Embryonic facial prominence (tissue), 1 donor: ENCODE results near the gene ANO1.

Experiments
- DNase-seq: peaks from one replicate; pipeline ENCODE4 v3.0.0-alpha.2; 2016; ENCODE audit errors: extremely low spot score

ANO1 gene

GRCh38 chr11:70095541-70096252 is 17.6 kb downstream of the ANO1 start:
- DNase-seq, result no peak

GRCh38 chr11:70097783-70098563 is 19.9 kb downstream of the ANO1 start:
- DNase-seq, result no peak

- no peak for DNase-seq
These were observed 20.8 kb downstream of the ANO1 start for GRCh38 chr11:70098936-70099335.

GRCh38 chr11:70099578-70100279 is 21.6 kb downstream of the ANO1 start:
- no peak for DNase-seq

GRCh38 chr11:70100280-70100603 is 22.1 kb downstream of the ANO1 start:
- no peak for DNase-seq

- no peak for DNase-seq
These were observed 22.7 kb downstream of the ANO1 start for GRCh38 chr11:70100791-70101190.

- DNase-seq, result no peak
These were observed 25.3 kb downstream of the ANO1 start for GRCh38 chr11:70103256-70103975.

GRCh38 chr11:70104419-70104818 is 26.3 kb downstream of the ANO1 start:
- DNase-seq, result no peak

GRCh38 chr11:70104961-70105360 is 26.8 kb downstream of the ANO1 start:
- DNase-seq, result no peak

- DNase-seq, result no peak
These were observed 27.2 kb downstream of the ANO1 start for GRCh38 chr11:70105369-70105754.

- no peak for DNase-seq
These were observed 27.8 kb downstream of the ANO1 start for GRCh38 chr11:70105755-70106571.

GRCh38 chr11:70106757-70107156 is 28.6 kb downstream of the ANO1 start:
- DNase-seq, result no peak

- DNase-seq, result no peak
These were observed 29.1 kb downstream of the ANO1 start for GRCh38 chr11:70107191-70107590.

GRCh38 chr11:70107756-70108155 is 29.6 kb downstream of the ANO1 start:
- DNase-seq, result no peak

GRCh38 chr11:70108250-70108649 is 30.1 kb downstream of the ANO1 start:
- no peak for DNase-seq

GRCh38 chr11:70109006-70109405 is 30.9 kb downstream of the ANO1 start:
- DNase-seq, result no peak

GRCh38 chr11:70109903-70110302 is 31.8 kb downstream of the ANO1 start:
- DNase-seq, result no peak

- no peak for DNase-seq
These were observed 32.5 kb downstream of the ANO1 start for GRCh38 chr11:70110538-70111055.

- no peak for DNase-seq
These were observed 33.3 kb downstream of the ANO1 start for GRCh38 chr11:70111269-70112016.

GRCh38 chr11:70112017-70112434 is 33.9 kb downstream of the ANO1 start:
- no peak for DNase-seq
